ENCODE measurements around the gene MICALL2.

DNA sequence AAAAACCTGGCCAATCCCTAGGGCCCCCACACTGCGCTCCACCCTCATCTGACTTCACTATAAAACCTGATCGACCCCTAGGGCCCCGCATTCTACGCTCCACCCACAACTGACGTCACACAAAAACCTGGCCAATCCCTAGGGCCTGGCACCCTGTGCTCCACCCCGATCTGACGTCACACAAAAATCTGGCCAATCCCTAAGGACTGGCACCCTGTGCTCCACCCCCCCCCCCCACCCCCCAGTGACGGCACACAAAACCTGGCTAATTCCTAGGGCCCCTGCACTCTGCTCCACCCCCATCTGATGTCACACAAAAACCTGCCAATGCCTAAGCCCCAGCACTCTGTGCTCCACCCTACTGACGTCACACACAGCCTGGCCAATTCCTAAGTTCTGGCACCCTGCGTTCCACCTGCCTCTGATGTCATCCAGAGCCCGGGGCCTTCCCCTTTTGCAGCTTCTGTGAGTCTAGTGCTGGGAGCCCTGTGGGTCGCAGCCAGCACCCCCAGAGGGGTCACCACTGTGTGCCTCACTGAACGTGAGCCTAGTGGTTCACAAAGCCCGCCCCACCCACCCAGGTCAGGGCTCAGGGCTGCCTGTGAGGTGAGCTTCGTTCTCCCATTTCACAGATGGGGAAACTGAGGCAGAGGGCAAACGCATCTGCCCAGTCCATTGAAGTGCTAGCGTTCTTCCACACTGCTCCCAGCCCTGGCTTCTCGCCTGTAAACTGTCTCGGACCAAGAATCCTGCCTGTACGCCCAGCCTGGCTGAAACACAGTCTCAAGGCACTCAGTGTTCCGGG, 40.6 kb downstream of the MICALL2 start:
- TF ChIP-seq, protein P1, sequence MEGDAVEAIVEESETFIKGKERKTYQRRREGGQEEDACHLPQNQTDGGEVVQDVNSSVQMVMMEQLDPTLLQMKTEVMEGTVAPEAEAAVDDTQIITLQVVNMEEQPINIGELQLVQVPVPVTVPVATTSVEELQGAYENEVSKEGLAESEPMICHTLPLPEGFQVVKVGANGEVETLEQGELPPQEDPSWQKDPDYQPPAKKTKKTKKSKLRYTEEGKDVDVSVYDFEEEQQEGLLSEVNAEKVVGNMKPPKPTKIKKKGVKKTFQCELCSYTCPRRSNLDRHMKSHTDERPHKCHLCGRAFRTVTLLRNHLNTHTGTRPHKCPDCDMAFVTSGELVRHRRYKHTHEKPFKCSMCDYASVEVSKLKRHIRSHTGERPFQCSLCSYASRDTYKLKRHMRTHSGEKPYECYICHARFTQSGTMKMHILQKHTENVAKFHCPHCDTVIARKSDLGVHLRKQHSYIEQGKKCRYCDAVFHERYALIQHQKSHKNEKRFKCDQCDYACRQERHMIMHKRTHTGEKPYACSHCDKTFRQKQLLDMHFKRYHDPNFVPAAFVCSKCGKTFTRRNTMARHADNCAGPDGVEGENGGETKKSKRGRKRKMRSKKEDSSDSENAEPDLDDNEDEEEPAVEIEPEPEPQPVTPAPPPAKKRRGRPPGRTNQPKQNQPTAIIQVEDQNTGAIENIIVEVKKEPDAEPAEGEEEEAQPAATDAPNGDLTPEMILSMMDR (IDR thresholded peaks at IDR 0.05) = no peak
- no peak for TF ChIP-seq POLR2A (IDR thresholded peaks at IDR 0.05)
